Measurements from ENCODE around the gene SLAMF9. TPM values are rescaled to one million over a fixed set of nuclear protein-coding genes. Genes with fewer than 3 reads are reported as not detected.

SLAMF9 gene
- total RNA-seq, 1 experiment from 2014 or later: 0.94 TPM

DNA sequence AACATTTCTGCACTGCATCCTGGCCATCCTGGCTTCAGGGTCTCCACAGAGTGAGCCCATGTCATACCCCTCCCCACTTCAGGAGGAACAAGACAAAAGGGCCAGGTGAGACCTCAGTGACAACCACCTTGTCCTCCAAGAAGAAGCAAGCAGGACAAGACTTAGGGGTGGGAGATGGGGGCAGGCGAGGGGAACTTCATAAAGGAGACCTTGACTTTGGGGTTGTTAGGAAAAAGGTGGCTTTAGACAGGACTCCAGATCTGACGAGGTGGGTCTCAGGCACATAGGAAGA, 24.0 kb upstream of the SLAMF9 start:
- Histone ChIP-seq H3K27me3 (ENCODE audit: insufficient read depth, low read depth) (peaks cover 15% of the 10 kb centered on the region), H3K4me2 (no peak overlapping the region), H3K9me2 (ENCODE audit: insufficient read depth) (no peaks in the 10 kb centered on the region; the same call in 1 of the 2 replicates), H3K9me3 (ENCODE audit: insufficient read depth, low read depth) (no peaks in the 10 kb centered on the region), H3K4me1 (replicated peaks; ENCODE audit: insufficient read depth) (no peaks in the 10 kb centered on the region), H3F3A (ENCODE audit: insufficient read depth, low read depth) (no peaks in the 10 kb centered on the region), H2AFZ (no peak overlapping the region), H3K36me3 (ENCODE audit: low read depth) (no peaks in the 10 kb centered on the region), H3K4me3 (no peak overlapping the region), H3K27ac (no peak overlapping the region), H3K79me2 (ENCODE audit: low read depth) (no peaks in the 10 kb centered on the region), H4K20me1 (ENCODE audit: insufficient read depth) (no peaks in the 10 kb centered on the region)
- CTCF ChIA-PET: no interaction called here
- BruUV-seq (replicated peaks): no TSS peak
- POLR2A ChIA-PET (ENCODE audit: unreplicated experiment): no interaction called here
- DNase-seq: no peak
- intact Hi-C loops (cut with micrococcal nuclease; ENCODE audit: unreplicated experiment): no loop called here
- TF ChIP-seq, protein P1, sequence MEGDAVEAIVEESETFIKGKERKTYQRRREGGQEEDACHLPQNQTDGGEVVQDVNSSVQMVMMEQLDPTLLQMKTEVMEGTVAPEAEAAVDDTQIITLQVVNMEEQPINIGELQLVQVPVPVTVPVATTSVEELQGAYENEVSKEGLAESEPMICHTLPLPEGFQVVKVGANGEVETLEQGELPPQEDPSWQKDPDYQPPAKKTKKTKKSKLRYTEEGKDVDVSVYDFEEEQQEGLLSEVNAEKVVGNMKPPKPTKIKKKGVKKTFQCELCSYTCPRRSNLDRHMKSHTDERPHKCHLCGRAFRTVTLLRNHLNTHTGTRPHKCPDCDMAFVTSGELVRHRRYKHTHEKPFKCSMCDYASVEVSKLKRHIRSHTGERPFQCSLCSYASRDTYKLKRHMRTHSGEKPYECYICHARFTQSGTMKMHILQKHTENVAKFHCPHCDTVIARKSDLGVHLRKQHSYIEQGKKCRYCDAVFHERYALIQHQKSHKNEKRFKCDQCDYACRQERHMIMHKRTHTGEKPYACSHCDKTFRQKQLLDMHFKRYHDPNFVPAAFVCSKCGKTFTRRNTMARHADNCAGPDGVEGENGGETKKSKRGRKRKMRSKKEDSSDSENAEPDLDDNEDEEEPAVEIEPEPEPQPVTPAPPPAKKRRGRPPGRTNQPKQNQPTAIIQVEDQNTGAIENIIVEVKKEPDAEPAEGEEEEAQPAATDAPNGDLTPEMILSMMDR (conservative IDR thresholded peaks at IDR 0.05): no peak
- no peak for TF ChIP-seq EZH2 (IDR thresholded peaks at IDR 0.05; ENCODE audit: low read depth)

GRCh38 chr1:159977364-159978106, 23.5 kb upstream of the SLAMF9 start:
- no peaks in the 10 kb centered on the region for H3F3A ChIP-seq (ENCODE audit: insufficient read depth, low read depth)
- BruUV-seq (replicated peaks): no TSS peak
- no peaks in the 10 kb centered on the region for H3K36me3 ChIP-seq (ENCODE audit: low read depth)
- no peaks in the 10 kb centered on the region for H3K79me2 ChIP-seq (ENCODE audit: low read depth)
- no peaks in the 10 kb centered on the region for H3K4me1 ChIP-seq (replicated peaks; ENCODE audit: insufficient read depth)
- no peak overlapping the region for H2AFZ ChIP-seq
- CTCF ChIA-PET: no interaction called here
- no peak overlapping the region for H3K4me3 ChIP-seq
- intact Hi-C loops (cut with micrococcal nuclease; ENCODE audit: unreplicated experiment): no loop called here
- H3K9me2 ChIP-seq (ENCODE audit: insufficient read depth): no peaks in the 10 kb centered on the region; the same call in 1 of the 2 replicates
- TF ChIP-seq EZH2 (IDR thresholded peaks at IDR 0.05; ENCODE audit: low read depth): no peak
- TF ChIP-seq, protein P1 (conservative IDR thresholded peaks at IDR 0.05): no peak
- no peak overlapping the region for H3K4me2 ChIP-seq
- no peaks in the 10 kb centered on the region for H4K20me1 ChIP-seq (ENCODE audit: insufficient read depth)
- no peak overlapping the region for H3K27ac ChIP-seq
- DNase-seq: no peak
- POLR2A ChIA-PET (ENCODE audit: unreplicated experiment): no interaction called here
- H3K9me3 ChIP-seq (ENCODE audit: insufficient read depth, low read depth): no peaks in the 10 kb centered on the region
- H3K27me3 ChIP-seq (ENCODE audit: insufficient read depth, low read depth): peaks cover 15% of the 10 kb centered on the region

GRCh38 chr1:159974350-159974965, 20.4 kb upstream of the SLAMF9 start:
- Histone ChIP-seq H3K4me3 (no peak overlapping the region), H3K79me2 (ENCODE audit: low read depth) (no peaks in the 10 kb centered on the region), H3K4me2 (no peak overlapping the region), H3K36me3 (ENCODE audit: low read depth) (no peaks in the 10 kb centered on the region), H3K4me1 (replicated peaks; ENCODE audit: insufficient read depth) (no peaks in the 10 kb centered on the region), H3K9me3 (ENCODE audit: insufficient read depth, low read depth) (no peaks in the 10 kb centered on the region; the same call in 1 of the 2 replicates), H4K20me1 (ENCODE audit: insufficient read depth) (no peaks in the 10 kb centered on the region), H3K27me3 (ENCODE audit: insufficient read depth, low read depth) (peaks cover 15% of the 10 kb centered on the region), H3K27ac (no peak overlapping the region), H3K9me2 (ENCODE audit: insufficient read depth) (no peaks in the 10 kb centered on the region; the same call in 1 of the 2 replicates), H2AFZ (no peak overlapping the region), H3F3A (ENCODE audit: insufficient read depth, low read depth) (no peaks in the 10 kb centered on the region)
- DNase-seq: no peak
- TF ChIP-seq, protein P1 (conservative IDR thresholded peaks at IDR 0.05): no peak
- TF ChIP-seq EZH2 (IDR thresholded peaks at IDR 0.05; ENCODE audit: low read depth): no peak
- POLR2A ChIA-PET (ENCODE audit: unreplicated experiment): no interaction called here
- intact Hi-C loops (cut with micrococcal nuclease; ENCODE audit: unreplicated experiment): no loop called here
- no TSS peak for BruUV-seq (replicated peaks)
- CTCF ChIA-PET: no interaction called here
